Stimulated activated effector memory CD8-positive, alpha-beta T cell treated with anti-CD3 and anti-CD28 coated beads, Interleukin-12 subunit alpha, Interleukin-12 subunit beta, amount 100 ng/mL, for 72 hours (primary cell): ENCODE results near the gene FAM76A.
A peak's percentile ranks its signal among the peaks of the same experiment; 100 is the strongest.
"Not testable (repeated sequence)": the region's sequence is repeated elsewhere in the genome, so short reads cannot be mapped to it uniquely, and the experiment has no call there.

Experiments
- ATAC-seq: fragments of 150-1000 bp; cut with Tn5 transposase; 2 replicates; pipeline ENCODE4 v1.10.0; 2021
- DNase-seq, 2 donors: peaks; one replicate each; pipeline ENCODE4 v3.0.0; 2021 to 2022; ENCODE audit warnings: low spot score in 2 of 2
- H3K27ac Mint-ChIP-seq: one replicate; pipeline ENCODE4 v1.8.0; 2022; ENCODE audit warnings: mild to moderate bottlenecking, mixed read lengths
- H3K36me3 Mint-ChIP-seq: one replicate; pipeline ENCODE4 v1.8.0; 2022; ENCODE audit warnings: mild to moderate bottlenecking, mixed read lengths
- H3K4me1 Mint-ChIP-seq: one replicate; pipeline ENCODE4 v1.8.0; 2022; ENCODE audit warnings: mixed read lengths
- H3K4me3 Mint-ChIP-seq: one replicate; pipeline ENCODE4 v1.8.0; 2022; ENCODE audit warnings: mild to moderate bottlenecking, mixed read lengths
- H3K9me3 Mint-ChIP-seq: one replicate; pipeline ENCODE4 v1.8.0; 2022; ENCODE audit warnings: mixed read lengths

FAM76A gene

DNA sequence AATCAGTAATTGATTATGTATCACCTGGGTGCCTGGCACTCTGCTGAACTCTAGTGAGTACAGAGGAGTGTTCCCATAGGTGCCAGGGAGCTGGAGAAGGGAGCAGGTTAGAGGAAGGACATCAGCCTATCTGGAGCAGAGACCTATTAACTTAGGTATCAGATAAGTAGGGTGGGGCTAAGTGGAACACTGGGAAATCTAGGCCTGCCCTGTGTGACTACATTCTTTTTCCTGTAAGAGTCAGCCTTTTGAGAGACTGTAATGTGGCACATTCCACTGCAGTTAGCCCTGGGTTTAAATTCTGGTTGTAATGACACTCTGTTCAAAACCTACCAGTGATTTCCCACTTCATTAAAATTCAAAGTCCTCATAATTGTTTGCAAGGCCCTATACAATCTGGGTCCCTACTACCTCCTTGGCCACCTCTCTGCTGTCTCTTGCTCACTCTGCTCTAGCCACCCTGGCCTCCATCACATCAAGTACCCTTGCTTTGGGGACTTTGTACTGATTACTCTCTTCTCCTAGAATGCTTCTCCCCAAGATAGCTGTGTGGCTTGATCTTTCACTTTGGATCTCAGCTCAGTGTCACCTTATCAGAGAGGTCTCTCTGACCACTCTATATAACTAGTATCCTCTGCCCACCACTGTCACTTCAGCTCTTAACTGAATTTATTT lies 60.2 kb downstream of the FAM76A start:
- H3K4me3 Mint-ChIP-seq = no peak overlapping the region
- H3K36me3 Mint-ChIP-seq = peaks cover 34% of the 10 kb centered on the region
- no peaks in the 10 kb centered on the region for H3K9me3 Mint-ChIP-seq
- H3K4me1 Mint-ChIP-seq = peaks cover 22% of the 10 kb centered on the region
- no peak for ATAC-seq
- H3K27ac Mint-ChIP-seq = peak overlapping the region; percentile 20
- no peak for DNase-seq

DNA sequence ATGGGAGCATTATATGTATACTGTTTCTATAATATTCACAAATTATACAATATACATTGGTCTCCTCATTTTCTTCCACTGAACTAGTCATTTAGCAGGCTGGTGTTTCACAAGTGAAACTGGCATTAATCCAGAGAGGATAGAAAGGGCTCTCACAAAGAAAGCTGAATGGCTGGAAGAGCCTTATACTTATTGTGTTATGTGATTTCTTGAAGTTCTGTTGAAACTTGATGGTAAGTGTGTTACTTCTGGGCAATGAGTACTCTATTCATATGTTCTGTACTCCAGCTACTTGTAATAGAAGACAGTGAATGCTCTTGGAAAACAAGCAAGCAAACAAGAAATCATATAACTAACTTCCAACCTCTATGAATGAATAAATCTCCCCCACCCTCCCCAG lies 62.1 kb downstream of the FAM76A start:
- Mint-ChIP-seq H3K4me3 (no peak overlapping the region), H3K27ac (peak overlapping the region; percentile 27), H3K4me1 (peaks cover 17% of the 10 kb centered on the region), H3K9me3 (no peaks in the 10 kb centered on the region), H3K36me3 (peaks cover 50% of the 10 kb centered on the region)
- ATAC-seq (no peak), DNase-seq (no peak)

DNA sequence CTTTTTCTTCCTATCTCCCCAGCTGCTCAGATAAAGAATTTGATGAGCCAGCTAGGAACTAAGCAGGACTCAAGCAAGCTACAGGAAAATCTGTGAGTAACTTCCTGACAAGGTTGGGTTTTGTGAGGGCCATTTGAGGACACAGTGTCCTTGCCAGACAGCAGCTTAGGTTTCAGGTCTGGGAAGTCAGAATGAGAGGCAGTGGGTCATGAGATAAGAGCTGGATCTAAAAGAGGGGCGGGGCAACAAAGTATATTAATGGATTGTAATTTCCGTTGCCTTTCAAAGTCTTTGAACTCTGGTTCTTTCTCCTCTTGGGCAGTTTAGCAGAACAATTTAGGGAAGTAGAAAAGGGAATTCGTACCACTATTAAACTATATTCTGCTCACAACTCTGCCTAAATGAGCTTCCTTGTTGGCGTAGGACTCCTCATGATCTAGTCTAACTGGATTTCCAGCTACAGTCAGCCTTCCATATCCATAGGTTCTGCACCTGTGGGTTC lies 63.8 kb downstream of the FAM76A start:
- H3K4me1 Mint-ChIP-seq = peaks cover 17% of the 10 kb centered on the region
- no peaks in the 10 kb centered on the region for H3K9me3 Mint-ChIP-seq
- peak in 1 of 2 donors; percentile 23 for DNase-seq
- peaks cover 67% of the 10 kb centered on the region for H3K36me3 Mint-ChIP-seq
- no peak overlapping the region for H3K27ac Mint-ChIP-seq
- ATAC-seq = no peak
- no peak overlapping the region for H3K4me3 Mint-ChIP-seq

DNA sequence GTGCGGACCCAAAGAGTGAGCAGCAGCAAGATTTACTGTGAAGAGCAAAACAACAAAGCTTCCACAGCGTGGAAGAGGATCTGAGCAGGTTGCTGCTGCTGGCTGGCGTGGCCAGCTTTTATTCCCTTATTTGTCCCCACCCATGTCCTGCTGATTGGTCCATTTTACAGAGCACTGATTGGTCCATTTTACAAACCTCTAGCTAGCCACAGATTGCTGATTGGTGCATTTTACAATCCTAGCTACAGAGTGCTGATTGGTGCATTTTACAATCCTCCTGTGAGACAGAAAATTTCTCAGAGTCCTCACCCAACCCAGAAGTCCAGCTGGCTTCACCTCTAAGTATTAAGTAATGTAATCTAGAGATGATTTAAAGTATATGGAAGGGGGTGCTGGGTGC lies 64.5 kb downstream of the FAM76A start:
- peaks cover 14% of the 10 kb centered on the region for H3K4me1 Mint-ChIP-seq
- H3K4me3 Mint-ChIP-seq, H3K9me3 Mint-ChIP-seq, ATAC-seq, H3K27ac Mint-ChIP-seq: not testable (repeated sequence)
- H3K36me3 Mint-ChIP-seq = peaks cover 74% of the 10 kb centered on the region
- DNase-seq = peak in 1 of 2 donors; percentile 26

DNA sequence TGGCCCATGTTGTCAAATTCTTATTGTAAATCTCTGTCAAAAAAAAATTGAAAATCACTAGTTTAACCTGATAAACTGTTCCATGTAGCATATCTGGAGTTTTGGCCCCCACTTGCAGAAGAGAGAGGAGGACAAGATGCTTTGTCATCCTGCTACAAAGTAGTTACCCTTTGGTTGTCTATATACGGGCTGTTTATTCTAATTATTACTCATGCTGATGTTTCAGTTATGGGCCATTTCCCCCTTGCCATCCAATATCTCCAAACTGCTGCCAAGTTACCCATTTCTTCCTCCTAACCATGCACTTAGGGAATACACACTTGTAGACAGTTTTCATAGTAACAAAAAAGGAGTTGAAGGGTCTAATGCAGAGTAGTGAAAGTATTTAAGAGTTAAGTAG lies 69.8 kb downstream of the FAM76A start:
- Mint-ChIP-seq H3K36me3 (peaks cover 97% of the 10 kb centered on the region), H3K4me3 (no peak overlapping the region), H3K27ac (peak overlapping the region; percentile 78), H3K9me3 (no peaks in the 10 kb centered on the region), H3K4me1 (peaks cover 16% of the 10 kb centered on the region)
- ATAC-seq = peak; percentile 51
- no peak for DNase-seq

DNA sequence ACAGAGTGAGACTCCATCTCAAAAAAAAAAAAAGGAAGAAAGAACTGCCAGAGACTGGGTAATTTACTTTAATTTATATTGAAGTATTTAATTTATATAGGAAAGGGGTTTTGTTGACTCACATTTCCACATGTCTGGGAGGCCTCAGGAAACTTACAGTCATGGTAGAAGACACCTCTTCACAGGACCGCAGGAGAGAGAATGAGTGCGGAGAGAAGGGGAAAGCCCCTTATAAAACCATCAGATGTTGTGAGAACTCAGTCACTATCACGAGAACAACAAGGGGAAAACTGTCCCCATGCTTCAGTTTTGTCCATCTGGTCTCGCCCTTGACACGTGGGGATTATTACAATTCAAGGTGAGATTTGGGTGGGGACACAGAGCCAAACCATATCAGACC lies 79.0 kb downstream of the FAM76A start:
- Mint-ChIP-seq H3K27ac (peak overlapping the region; percentile 45), H3K9me3 (no peaks in the 10 kb centered on the region), H3K36me3 (peaks cover 89% of the 10 kb centered on the region)

DNA sequence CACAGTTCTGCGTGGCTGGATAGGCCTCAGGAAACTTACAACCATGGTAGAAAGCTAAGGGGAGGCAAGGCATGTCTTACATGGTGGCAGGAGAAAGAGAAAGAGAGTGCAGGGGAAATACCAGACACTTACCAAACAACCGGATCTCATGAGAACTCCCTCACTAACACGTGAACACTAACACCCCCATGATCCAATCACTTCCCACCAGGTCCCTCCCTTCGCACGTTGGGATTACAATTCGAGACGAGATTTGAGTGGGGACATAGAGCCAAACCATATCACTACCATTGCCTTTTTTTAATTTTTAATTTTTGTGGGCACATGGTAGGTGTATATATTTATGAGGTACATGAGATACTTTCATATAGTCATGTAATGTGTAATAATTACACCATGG lies 81.0 kb downstream of the FAM76A start:
- Mint-ChIP-seq H3K27ac (no peak overlapping the region), H3K4me1 (peaks cover 8% of the 10 kb centered on the region), H3K36me3 (peaks cover 85% of the 10 kb centered on the region), H3K9me3 (no peaks in the 10 kb centered on the region), H3K4me3 (no peak overlapping the region)
- ATAC-seq (no peak), DNase-seq (peak in 1 of 2 donors; percentile 17)

More for the DNA sequence above, 79.0 kb downstream of the FAM76A start:
- DNase-seq (peak in 1 of 2 donors; percentile 45), ATAC-seq (peak; percentile 87)
- peaks cover 5% of the 10 kb centered on the region for H3K4me1 Mint-ChIP-seq
- no peak overlapping the region for H3K4me3 Mint-ChIP-seq

DNA sequence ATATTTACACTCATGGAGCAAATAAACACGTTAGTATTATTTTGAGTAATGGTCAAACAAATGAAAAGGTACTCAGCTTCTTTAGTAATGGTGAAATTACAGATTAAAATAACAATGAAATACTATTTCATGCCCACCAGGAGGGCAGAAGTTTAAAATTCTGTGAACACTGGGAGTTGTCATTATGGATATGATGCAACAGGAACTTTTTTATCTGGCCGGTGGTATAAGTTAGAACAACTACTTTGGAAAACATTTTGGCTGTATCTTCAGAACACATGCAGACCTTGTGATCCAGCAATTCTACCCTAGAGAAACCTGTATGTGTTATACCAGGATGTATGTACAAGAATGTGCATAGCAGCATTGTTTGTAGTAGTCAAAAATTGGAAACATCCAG lies 81.6 kb downstream of the FAM76A start:
- H3K4me3 Mint-ChIP-seq = no peak overlapping the region
- H3K27ac Mint-ChIP-seq = peak overlapping the region; percentile 38
- ATAC-seq = no peak
- peaks cover 85% of the 10 kb centered on the region for H3K36me3 Mint-ChIP-seq
- no peaks in the 10 kb centered on the region for H3K9me3 Mint-ChIP-seq
- peaks cover 13% of the 10 kb centered on the region for H3K4me1 Mint-ChIP-seq
- DNase-seq = peak in 1 of 2 donors; percentile 12

DNA sequence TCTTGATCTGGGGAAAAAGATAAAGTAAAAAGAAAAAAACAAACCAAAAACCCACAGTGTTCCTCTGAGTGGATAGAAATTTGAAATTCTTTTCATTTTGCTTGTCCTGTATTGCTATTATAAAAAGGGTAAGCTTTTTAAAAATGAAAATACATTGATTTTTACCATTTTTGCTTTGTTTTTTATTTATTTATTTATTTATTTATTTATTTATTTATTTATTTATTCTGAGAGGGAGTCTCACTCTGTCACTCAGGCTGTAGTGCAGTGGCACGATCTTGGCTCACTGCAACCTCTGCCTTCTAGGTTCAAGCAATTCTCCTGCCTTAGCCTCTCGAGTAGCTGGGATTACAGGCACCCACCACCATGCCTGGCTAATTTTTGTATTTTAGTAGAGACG lies 82.4 kb downstream of the FAM76A start:
- not testable (repeated sequence) for ATAC-seq, DNase-seq, H3K9me3 Mint-ChIP-seq, H3K4me3 Mint-ChIP-seq
- H3K27ac Mint-ChIP-seq = peak overlapping the region; percentile 38
- peaks cover 85% of the 10 kb centered on the region for H3K36me3 Mint-ChIP-seq
- H3K4me1 Mint-ChIP-seq = peaks cover 13% of the 10 kb centered on the region

DNA sequence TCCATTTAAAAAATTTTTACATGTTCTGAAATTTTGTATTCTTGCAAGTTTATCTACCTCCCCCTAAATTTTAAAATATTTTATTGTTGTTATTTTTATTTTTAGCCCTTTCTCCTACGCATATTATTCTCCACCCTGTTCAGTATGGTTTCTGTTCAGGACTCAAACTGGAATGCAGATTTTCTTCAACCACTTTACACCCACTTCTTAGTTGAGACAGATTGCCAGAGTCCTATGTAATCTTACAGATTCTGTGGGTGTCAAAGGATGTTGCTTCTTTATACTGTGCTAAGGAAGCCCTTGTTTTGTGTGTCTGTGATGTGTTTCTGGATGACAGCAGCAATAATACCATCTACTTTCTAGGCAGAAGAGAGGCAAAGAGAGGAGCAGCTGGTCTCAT lies 84.1 kb downstream of the FAM76A start:
- Mint-ChIP-seq H3K4me3 (no peak overlapping the region), H3K36me3 (peaks cover 85% of the 10 kb centered on the region)

DNA sequence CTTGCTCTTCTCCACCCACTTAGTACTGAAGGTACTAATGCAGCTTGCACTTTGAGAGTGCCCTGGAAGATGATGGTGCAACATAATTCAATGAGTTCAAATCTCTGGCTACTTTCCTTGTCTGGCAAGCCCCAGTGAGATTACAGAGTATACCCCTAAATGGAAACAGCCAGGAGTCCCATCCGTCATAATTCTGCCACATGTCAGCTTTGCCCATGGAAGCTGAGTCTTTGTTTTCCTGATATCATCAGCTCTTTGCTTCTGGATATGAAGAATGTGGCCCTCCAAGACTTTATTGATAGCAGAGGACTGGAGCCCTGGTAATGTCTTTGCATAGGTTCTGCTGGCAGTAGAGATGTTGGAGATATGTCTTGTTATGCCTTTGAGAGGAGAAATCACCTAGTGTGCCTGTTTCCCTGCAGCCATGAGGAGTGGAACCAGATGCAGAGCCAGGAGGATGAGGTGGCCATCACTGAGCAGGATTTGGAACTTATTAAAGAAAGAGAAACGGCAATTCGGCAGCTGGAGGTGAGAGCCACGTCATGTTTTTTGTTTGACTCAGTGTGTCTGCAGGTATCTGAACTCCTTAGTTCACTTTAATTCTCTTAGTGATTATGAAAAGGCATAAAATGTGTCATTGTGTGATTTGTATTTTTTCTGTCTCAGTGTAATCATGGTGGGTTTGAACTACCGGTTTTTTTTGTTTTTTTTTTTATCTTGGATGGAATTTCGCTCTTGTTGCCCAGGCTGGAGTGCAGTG lies 86.2 kb downstream of the FAM76A start:
- ATAC-seq = peak; percentile 68
- Mint-ChIP-seq H3K4me3 (no peak overlapping the region), H3K4me1 (peaks cover 8% of the 10 kb centered on the region), H3K27ac (peak overlapping the region; percentile 36), H3K36me3 (peaks cover 79% of the 10 kb centered on the region), H3K9me3 (no peaks in the 10 kb centered on the region)
- peak in 1 of 2 donors; percentile 48 for DNase-seq

More for the DNA sequence above, 84.1 kb downstream of the FAM76A start:
- Mint-ChIP-seq H3K9me3 (no peaks in the 10 kb centered on the region), H3K27ac (no peak overlapping the region), H3K4me1 (peaks cover 10% of the 10 kb centered on the region)
- ATAC-seq (no peak), DNase-seq (no peak)
